DMS153 (cell line): ENCODE results near the gene RGS13.

Experiments used
- DNase-seq: peaks from one replicate; lab custom pipeline; 2025; lab: John Stamatoyannopoulos, UW

RGS13 gene

DNA sequence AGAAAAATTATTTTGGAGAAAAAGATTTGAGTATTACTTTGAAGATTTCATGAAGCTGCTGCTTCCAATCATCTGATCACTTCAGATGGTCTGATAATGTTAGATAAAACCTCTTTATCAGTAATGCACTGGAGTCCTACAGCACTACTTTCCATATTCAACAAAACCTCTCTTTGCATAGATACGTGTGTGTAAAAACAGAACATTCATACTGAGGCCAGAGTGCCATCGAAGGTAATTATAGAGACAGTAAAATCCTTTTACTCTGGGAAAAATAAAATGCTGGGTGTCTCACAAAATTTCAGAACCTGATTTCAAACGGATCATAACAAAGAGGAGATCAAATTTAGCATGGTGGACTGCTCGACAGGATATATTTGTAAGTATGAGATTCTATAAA, at the start of gene RGS13:
RGS13 (plus strand) TSS at position 209 of the 400 bp plus-strand sequence. CDS start 8,188 bp downstream, outside the sequence.
- no peak for DNase-seq

GRCh38 chr1:192587386-192588266, 48.3 kb upstream of the RGS13 start:
- DNase-seq: no peak

DNA sequence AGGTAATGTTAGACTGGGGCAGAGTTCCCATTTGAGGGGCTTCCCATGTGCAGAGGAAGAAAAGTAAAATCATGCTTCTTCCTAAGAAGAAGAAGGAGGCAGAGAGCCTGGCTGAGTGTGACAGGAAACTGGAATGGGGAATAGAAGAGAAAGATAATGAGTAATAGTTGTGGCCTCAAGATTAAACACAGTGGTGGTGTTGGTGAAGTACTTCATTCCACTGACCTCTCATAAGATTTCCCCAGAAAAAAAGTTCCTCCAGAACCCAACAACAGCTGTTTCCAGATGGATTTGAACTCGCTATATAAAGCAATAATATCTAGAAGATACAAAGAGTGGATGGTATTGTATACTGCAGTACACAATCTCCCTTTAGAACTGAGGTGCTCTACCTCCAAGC, 47.4 kb upstream of the RGS13 start:
- no peak for DNase-seq

DNA sequence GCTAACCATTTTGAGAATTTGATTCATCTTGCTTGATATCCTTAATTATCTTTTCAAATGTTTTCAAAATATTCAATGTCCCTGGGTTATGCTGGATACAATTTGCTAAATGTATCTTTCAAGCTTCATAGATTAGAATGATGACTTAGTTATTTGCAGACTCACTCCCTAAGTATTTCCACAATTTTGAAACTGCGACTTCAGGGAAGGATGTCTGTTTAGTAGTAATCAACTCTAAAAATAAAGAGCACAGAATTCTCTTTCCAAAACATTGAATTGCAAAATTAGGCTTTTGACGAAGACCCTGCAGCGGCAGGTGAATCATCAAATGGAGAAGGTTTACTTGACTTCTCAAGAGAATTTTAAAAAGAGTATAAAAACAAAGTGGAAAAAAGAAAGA, 46.1 kb upstream of the RGS13 start:
- no peak for DNase-seq

DNA sequence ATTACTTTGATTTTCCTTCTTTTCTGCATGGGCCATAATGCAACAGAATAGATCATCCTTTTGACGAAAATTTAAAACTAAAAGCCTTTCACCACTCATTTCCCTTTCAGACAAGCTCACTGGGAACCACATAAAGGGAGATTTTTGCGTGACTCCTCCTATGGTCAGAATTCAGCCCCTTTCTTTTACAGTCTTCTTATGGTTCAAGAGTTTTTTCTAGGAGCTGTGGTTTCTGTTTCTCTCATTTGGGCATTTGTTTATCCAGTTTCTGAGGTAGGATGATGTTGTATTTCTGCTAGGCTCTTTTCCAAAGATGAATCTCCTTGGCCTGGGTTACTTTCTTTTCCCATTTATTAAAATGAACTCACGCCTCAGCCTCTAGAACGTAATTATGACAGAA, 43.4 kb upstream of the RGS13 start:
- DNase-seq: no peak

GRCh38 chr1:192592981-192593708, 42.8 kb upstream of the RGS13 start:
- no peak for DNase-seq

- DNase-seq: no peak
Measured at GRCh38 chr1:192595299-192595698, 40.6 kb upstream of the RGS13 start.

- DNase-seq: no peak
Measured at GRCh38 chr1:192598589-192598988, 37.4 kb upstream of the RGS13 start.

GRCh38 chr1:192600275-192600674, 35.7 kb upstream of the RGS13 start:
- no peak for DNase-seq

GRCh38 chr1:192601143-192601542, 34.8 kb upstream of the RGS13 start:
- DNase-seq: no peak

DNA sequence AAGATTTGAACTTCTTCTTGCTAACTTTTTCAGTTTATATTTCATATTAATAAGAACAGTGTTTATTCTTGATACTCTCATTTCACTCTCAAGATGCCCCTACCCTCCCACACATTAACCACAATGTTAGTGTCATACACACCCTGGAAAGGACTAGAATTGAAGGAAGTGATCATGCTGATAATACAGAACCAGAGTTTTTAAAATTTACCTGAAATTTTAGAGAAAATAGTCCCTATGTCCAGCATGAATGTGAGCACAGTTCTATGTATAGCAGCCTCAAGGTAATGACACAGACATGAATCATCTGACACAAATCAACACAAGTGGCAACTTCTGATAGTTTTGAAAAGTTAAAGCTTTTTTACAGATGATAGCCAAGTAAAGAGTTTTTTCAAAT, 34.4 kb upstream of the RGS13 start:
- DNase-seq: no peak

DNA sequence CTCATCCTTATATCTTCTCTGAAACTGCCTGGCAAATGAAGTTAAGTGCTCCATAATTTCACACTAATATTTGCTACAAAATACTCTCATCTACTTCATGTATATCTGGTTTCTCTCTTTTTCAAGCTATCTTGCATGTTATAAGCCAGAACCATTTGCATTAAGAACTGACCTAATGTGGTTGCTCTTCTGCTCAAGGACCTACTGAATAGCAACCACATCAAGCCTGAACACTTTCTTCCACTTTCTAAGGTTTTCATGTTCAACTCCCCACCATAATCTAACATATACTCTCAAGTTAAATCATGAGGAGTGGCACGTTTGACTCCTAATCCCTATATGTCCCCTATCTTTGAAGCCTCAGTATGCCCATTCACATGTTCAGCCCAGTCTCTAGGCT, 33.2 kb upstream of the RGS13 start:
- DNase-seq: no peak

DNA sequence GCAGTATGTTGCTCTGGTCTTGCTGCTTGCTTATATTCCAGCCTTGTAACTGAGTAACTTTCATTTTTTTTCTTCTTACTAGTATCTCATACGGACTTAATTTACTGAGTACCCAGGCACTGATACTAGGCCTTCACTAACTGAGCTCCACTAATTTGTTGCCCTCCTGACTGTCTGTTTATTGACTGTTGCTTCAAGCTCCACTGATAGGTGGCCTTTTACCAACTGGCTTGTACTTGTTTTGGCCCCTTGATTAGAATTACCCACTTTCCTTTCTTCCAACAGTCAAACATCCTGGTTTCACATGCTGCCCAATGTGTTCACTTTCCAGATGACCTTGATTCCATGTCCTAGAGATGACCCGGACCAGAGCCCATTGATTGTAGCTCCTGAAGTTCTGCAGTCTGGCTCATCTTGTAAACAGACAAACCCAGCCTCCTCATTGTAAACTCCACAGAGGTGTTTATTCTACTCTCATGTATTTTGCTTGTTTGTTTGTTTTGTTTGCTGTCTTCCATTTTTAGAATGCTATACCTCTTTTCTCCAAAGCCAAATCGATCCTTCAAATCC, 32.6 kb upstream of the RGS13 start:
- no peak for DNase-seq

DNA sequence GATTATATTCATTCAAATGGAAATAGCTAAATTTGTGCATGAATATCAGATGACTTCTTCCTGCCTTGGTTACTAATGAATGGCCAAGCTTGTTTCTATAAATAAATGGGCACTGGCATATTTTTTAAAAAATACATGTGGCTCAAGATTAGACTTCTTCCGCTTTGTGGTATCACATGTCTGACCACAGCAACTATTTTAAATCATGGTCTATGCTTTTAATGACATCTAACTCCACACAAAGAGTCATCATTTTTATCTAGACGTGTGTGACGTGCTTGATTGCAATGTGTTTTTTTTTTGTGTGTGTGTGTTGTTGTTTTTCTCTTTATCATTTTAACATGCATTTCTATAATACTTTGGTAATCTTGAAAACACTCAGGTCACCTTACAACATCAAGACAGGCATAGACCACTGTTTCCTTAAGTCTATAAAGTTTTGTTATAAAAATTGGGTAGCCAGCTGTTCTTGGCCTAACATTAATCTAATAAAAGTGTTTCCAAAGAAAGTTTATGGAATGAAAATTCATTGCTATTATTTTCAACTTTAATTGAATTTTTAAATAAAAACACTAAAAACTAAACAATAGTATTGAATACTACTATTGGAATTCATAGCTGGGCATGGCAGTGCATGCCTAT, 30.8 kb upstream of the RGS13 start:
- no peak for DNase-seq

DNA sequence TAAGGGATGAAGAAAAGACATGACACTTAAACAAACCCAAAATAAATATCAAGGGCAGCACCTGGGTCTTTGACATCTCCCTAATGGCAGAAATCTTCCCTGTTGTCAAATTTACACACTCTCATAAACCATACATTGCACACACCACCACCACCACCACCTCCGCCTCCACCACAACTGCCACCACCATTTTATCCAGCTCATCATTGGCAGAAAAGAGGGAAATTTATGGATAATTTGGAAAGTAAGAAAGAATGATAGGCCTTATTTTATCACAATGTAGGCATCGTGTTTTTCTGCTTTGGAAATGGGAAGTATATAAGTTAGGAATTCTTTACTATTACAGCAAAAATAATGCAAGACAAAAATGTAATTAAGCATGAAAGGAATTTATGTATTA, 27.3 kb upstream of the RGS13 start:
- no peak for DNase-seq

GRCh38 chr1:192609110-192610079, 26.6 kb upstream of the RGS13 start:
- no peak for DNase-seq

GRCh38 chr1:192610112-192610889, 25.6 kb upstream of the RGS13 start:
- DNase-seq: no peak

- no peak for DNase-seq
Measured at GRCh38 chr1:192615055-192615454, 20.9 kb upstream of the RGS13 start.

GRCh38 chr1:192620071-192620635, 15.8 kb upstream of the RGS13 start:
- DNase-seq: no peak
